ENCODE measurements around the gene FAM174C.
"Not testable (repeated sequence)": the region's sequence is repeated elsewhere in the genome, so short reads cannot be mapped to it uniquely, and the experiment has no call there.

Gene FAM174C

DNA sequence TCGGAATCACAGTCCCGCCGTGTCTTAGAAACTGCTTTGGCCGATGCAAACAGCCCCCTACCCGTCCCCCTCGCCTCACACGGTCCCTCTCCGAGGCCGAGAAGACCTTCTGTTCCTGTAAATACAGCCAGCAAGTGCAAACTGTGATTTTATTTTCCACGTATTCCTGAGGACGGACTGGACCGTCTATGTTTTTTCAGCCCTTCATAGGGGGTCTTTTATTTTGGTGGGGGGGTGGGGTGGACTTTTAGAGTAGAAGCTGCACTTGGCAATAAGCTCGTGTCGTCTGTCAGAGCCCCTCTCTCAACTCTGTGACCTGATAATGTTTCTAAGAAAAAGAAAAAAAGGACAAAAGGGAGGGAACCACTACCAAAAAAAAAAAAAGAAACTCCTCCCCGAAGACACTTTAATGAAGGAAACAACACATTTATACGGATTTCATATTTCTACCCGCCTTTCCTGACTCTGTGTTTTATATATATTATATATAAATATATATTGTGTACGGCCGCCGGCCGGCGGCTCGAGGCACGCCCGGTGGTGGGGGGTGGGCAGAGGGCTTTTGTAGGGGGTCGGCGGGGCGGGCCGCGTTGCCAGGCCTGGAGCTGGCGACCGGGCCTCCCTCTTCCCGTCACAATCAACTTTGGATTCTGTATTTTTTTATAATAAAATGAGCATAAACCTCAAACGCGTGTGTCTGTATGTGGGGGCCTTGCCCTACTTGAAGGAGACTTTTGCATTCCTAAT is 25.6 kb downstream of the FAM174C start:
- Histone ChIP-seq H2AFZ (ENCODE audit: low read length, unreplicated experiment) (no peak overlapping the region), H3K27ac (ENCODE audit: low read depth, low read length) (no peak overlapping the region), H3K79me2 (ENCODE audit: control insufficient read depth, insufficient read depth, low read length, unreplicated experiment) (no peaks in the 10 kb centered on the region), H3K36me3 (ENCODE audit: insufficient read depth, low read length) (no peaks in the 10 kb centered on the region), H3K4me1 (ENCODE audit: control insufficient read depth, insufficient read depth, low read length, unreplicated experiment) (no peaks in the 10 kb centered on the region), H3K4me3 (ENCODE audit: low read depth, low read length) (no peak overlapping the region), H3K27me3 (ENCODE audit: insufficient read depth, low read length) (no peaks in the 10 kb centered on the region)

- H3K36me3 ChIP-seq (ENCODE audit: insufficient read depth, low read length): no peaks in the 10 kb centered on the region
- no peak overlapping the region for H2AFZ ChIP-seq (ENCODE audit: low read length, unreplicated experiment)
- H3K79me2 ChIP-seq (ENCODE audit: control insufficient read depth, insufficient read depth, low read length, unreplicated experiment): no peaks in the 10 kb centered on the region
- no peak overlapping the region for H3K27ac ChIP-seq (ENCODE audit: low read depth, low read length)
- no peaks in the 10 kb centered on the region for H3K4me1 ChIP-seq (ENCODE audit: control insufficient read depth, insufficient read depth, low read length, unreplicated experiment)
- no peaks in the 10 kb centered on the region for H3K27me3 ChIP-seq (ENCODE audit: insufficient read depth, low read length)
- no peak overlapping the region for H3K4me3 ChIP-seq (ENCODE audit: low read depth, low read length)
Observed at GRCh38 chr19:1302533-1303239, 27.4 kb downstream of the FAM174C start.

- H3K27me3 ChIP-seq (ENCODE audit: insufficient read depth, low read length): no peaks in the 10 kb centered on the region
- no peaks in the 10 kb centered on the region for H3K79me2 ChIP-seq (ENCODE audit: control insufficient read depth, insufficient read depth, low read length, unreplicated experiment)
- H2AFZ ChIP-seq (ENCODE audit: low read length, unreplicated experiment): no peak overlapping the region
- no peaks in the 10 kb centered on the region for H3K4me1 ChIP-seq (ENCODE audit: control insufficient read depth, insufficient read depth, low read length, unreplicated experiment)
- no peak overlapping the region for H3K4me3 ChIP-seq (ENCODE audit: low read depth, low read length)
- no peaks in the 10 kb centered on the region for H3K36me3 ChIP-seq (ENCODE audit: insufficient read depth, low read length)
- H3K27ac ChIP-seq (ENCODE audit: low read depth, low read length): no peak overlapping the region
Observed at GRCh38 chr19:1304197-1304924, 29.0 kb downstream of the FAM174C start.

- not testable (repeated sequence) for H3K27ac ChIP-seq (ENCODE audit: low read depth, low read length); H3K27me3 ChIP-seq (ENCODE audit: insufficient read depth, low read length); H2AFZ ChIP-seq (ENCODE audit: low read length, unreplicated experiment); H3K4me3 ChIP-seq (ENCODE audit: low read depth, low read length); H3K36me3 ChIP-seq (ENCODE audit: insufficient read depth, low read length); H3K79me2 ChIP-seq (ENCODE audit: control insufficient read depth, insufficient read depth, low read length, unreplicated experiment); H3K4me1 ChIP-seq (ENCODE audit: control insufficient read depth, insufficient read depth, low read length, unreplicated experiment)
Observed at GRCh38 chr19:1305354-1305753, 30.0 kb downstream of the FAM174C start.

GRCh38 chr19:1307320-1307719 is 32.0 kb downstream of the FAM174C start:
- Histone ChIP-seq H3K4me3 (ENCODE audit: low read depth, low read length) (no peak overlapping the region), H3K36me3 (ENCODE audit: insufficient read depth, low read length) (no peaks in the 10 kb centered on the region), H3K27ac (ENCODE audit: low read depth, low read length) (no peak overlapping the region), H3K4me1 (ENCODE audit: control insufficient read depth, insufficient read depth, low read length, unreplicated experiment) (no peaks in the 10 kb centered on the region), H3K27me3 (ENCODE audit: insufficient read depth, low read length) (no peaks in the 10 kb centered on the region), H3K79me2 (ENCODE audit: control insufficient read depth, insufficient read depth, low read length, unreplicated experiment) (no peaks in the 10 kb centered on the region), H2AFZ (ENCODE audit: low read length, unreplicated experiment) (no peak overlapping the region)

DNA sequence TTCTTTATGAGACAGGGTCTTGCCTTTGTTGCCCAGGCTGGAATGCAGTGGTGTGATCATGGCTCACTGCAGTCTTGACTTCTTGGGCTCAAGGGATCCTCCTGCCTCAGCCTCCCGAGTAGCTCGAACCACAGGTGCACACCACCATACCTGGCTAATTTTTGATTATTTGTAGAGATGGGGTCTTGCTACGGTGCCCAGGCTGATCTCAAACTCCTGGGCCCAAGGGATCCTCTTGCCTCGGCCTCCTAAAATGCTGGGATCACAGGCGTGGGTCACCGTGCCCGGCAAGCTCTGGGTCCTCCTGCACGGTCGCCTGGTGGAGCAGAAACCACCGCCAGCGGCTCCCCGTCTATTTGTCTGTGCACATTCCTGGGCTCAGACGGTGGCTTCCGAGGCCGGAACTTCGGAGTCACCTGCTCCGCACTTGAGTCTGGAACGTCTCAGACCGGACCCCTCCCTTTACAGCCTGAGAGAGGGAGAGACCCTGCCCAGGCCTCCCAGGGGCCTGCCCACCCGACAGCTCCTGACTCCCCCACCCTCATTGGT is 32.5 kb downstream of the FAM174C start:
- Histone ChIP-seq H3K36me3 (ENCODE audit: insufficient read depth, low read length) (no peaks in the 10 kb centered on the region), H3K27ac (ENCODE audit: low read depth, low read length) (no peak overlapping the region), H3K27me3 (ENCODE audit: insufficient read depth, low read length) (no peaks in the 10 kb centered on the region), H3K4me1 (ENCODE audit: control insufficient read depth, insufficient read depth, low read length, unreplicated experiment) (no peaks in the 10 kb centered on the region), H3K4me3 (ENCODE audit: low read depth, low read length) (no peak overlapping the region), H3K79me2 (ENCODE audit: control insufficient read depth, insufficient read depth, low read length, unreplicated experiment) (no peaks in the 10 kb centered on the region), H2AFZ (ENCODE audit: low read length, unreplicated experiment) (no peak overlapping the region)

GRCh38 chr19:1308718-1309117 is 33.4 kb downstream of the FAM174C start:
- Histone ChIP-seq H2AFZ (ENCODE audit: low read length, unreplicated experiment) (no peak overlapping the region), H3K4me3 (ENCODE audit: low read depth, low read length) (no peak overlapping the region), H3K36me3 (ENCODE audit: insufficient read depth, low read length) (no peaks in the 10 kb centered on the region), H3K79me2 (ENCODE audit: control insufficient read depth, insufficient read depth, low read length, unreplicated experiment) (no peaks in the 10 kb centered on the region), H3K27me3 (ENCODE audit: insufficient read depth, low read length) (no peaks in the 10 kb centered on the region), H3K27ac (ENCODE audit: low read depth, low read length) (no peak overlapping the region), H3K4me1 (ENCODE audit: control insufficient read depth, insufficient read depth, low read length, unreplicated experiment) (no peaks in the 10 kb centered on the region)

DNA sequence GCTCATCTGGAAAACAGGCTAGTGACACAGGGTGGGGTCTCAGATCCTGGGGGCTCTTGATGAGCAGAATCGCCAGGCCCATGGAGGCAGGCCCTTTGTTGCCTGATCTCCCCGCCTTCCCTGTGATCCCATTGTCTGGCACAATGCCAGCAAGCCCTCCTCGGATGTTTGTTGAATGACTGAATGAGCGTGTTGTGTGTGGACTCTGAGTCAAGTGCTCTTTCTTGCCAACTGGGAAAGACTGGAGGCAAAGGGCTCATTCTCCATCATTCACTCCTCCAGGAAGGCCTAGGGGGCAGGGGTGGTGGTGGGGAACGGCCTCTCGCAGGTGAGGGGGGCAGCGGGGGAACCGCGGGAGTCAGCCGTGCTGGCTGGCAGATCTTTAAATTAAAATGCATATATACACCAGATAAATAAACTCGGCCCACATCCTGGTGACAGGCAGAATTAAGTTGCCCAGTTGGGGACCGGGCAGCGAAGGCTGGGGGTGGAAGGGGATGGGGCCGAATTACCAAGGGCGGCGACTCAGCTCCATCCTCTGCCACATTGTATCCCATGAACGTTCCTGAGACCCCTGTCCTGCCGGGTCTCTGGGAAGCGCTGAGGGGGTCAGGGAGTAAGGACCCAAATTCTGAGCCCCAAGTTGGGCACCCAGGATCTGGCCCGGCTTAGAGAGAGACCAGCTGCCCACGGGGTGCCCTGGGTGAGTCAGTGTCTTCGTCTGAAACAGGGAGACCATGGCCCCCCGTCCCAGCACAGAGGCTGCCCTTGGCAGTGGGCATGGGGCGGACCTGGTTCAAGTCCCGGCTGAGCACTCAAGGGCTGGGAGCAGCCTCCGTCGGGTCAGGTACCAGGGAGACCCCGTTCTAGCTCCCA is 34.9 kb downstream of the FAM174C start:
- H3K4me3 ChIP-seq (ENCODE audit: low read depth, low read length): no peak overlapping the region
- no peak overlapping the region for H3K27ac ChIP-seq (ENCODE audit: low read depth, low read length)
- H3K79me2 ChIP-seq (ENCODE audit: control insufficient read depth, insufficient read depth, low read length, unreplicated experiment): no peaks in the 10 kb centered on the region
- H3K36me3 ChIP-seq (ENCODE audit: insufficient read depth, low read length): no peaks in the 10 kb centered on the region
- no peaks in the 10 kb centered on the region for H3K27me3 ChIP-seq (ENCODE audit: insufficient read depth, low read length)
- H2AFZ ChIP-seq (ENCODE audit: low read length, unreplicated experiment): no peak overlapping the region
- no peaks in the 10 kb centered on the region for H3K4me1 ChIP-seq (ENCODE audit: control insufficient read depth, insufficient read depth, low read length, unreplicated experiment)

- Histone ChIP-seq H3K4me3 (ENCODE audit: low read depth, low read length) (no peak overlapping the region), H3K27ac (ENCODE audit: low read depth, low read length) (no peak overlapping the region), H3K27me3 (ENCODE audit: insufficient read depth, low read length) (peaks cover under 1% of the 10 kb centered on the region; the same call in 1 of the 2 replicates), H3K36me3 (ENCODE audit: insufficient read depth, low read length) (no peaks in the 10 kb centered on the region), H3K79me2 (ENCODE audit: control insufficient read depth, insufficient read depth, low read length, unreplicated experiment) (no peaks in the 10 kb centered on the region), H3K4me1 (ENCODE audit: control insufficient read depth, insufficient read depth, low read length, unreplicated experiment) (no peaks in the 10 kb centered on the region), H2AFZ (ENCODE audit: low read length, unreplicated experiment) (no peak overlapping the region)
Observed at GRCh38 chr19:1310853-1311180, 35.5 kb downstream of the FAM174C start.

GRCh38 chr19:1311543-1312091 is 36.3 kb downstream of the FAM174C start:
- no peak overlapping the region for H2AFZ ChIP-seq (ENCODE audit: low read length, unreplicated experiment)
- no peaks in the 10 kb centered on the region for H3K79me2 ChIP-seq (ENCODE audit: control insufficient read depth, insufficient read depth, low read length, unreplicated experiment)
- no peak overlapping the region for H3K27ac ChIP-seq (ENCODE audit: low read depth, low read length)
- no peaks in the 10 kb centered on the region for H3K36me3 ChIP-seq (ENCODE audit: insufficient read depth, low read length)
- H3K4me3 ChIP-seq (ENCODE audit: low read depth, low read length): no peak overlapping the region
- peaks cover 9% of the 10 kb centered on the region; the same call in 1 of the 2 replicates for H3K27me3 ChIP-seq (ENCODE audit: insufficient read depth, low read length)
- no peaks in the 10 kb centered on the region for H3K4me1 ChIP-seq (ENCODE audit: control insufficient read depth, insufficient read depth, low read length, unreplicated experiment)
